HG03103 (cell line): Measurements from ENCODE around the gene BCL2L13.
"Not testable (repeated sequence)": the region's sequence is repeated elsewhere in the genome, so short reads cannot be mapped to it uniquely, and the experiment has no call there.

Source experiments
- ATAC-seq: cut with Tn5 transposase; IDR thresholded peaks from one replicate; pipeline ENCODE4 v1.9.1; 2021; ENCODE audit warnings: low read depth; ENCODE audit not compliant: unreplicated experiment

The BCL2L13 gene

GRCh38 chr22:17684245-17684644 lies 45.7 kb downstream of the BCL2L13 start:
- no peak for ATAC-seq

- no peak for ATAC-seq
These were observed 54.3 kb downstream of the BCL2L13 start for GRCh38 chr22:17692841-17693240.

GRCh38 chr22:17694193-17694592 lies 55.6 kb downstream of the BCL2L13 start:
- ATAC-seq, result no peak

- no peak for ATAC-seq
These were observed 56.2 kb downstream of the BCL2L13 start for GRCh38 chr22:17694752-17695151.

GRCh38 chr22:17695986-17696385 lies 57.4 kb downstream of the BCL2L13 start:
- ATAC-seq, result no peak

- not testable (repeated sequence) for ATAC-seq
These were observed 58.6 kb downstream of the BCL2L13 start for GRCh38 chr22:17697196-17697595.

GRCh38 chr22:17698276-17698675 lies 59.7 kb downstream of the BCL2L13 start:
- ATAC-seq, result not testable (repeated sequence)

- ATAC-seq, result no peak
These were observed 60.4 kb downstream of the BCL2L13 start for GRCh38 chr22:17698948-17699347.

- no peak for ATAC-seq
These were observed 61.3 kb downstream of the BCL2L13 start for GRCh38 chr22:17699696-17700340.

- no peak for ATAC-seq
These were observed 62.2 kb downstream of the BCL2L13 start for GRCh38 chr22:17700778-17701177.

- ATAC-seq, result no peak
These were observed 65.3 kb downstream of the BCL2L13 start for GRCh38 chr22:17703811-17704210.

- ATAC-seq, result no peak
These were observed 67.0 kb downstream of the BCL2L13 start for GRCh38 chr22:17705546-17705945.

- ATAC-seq, result peak; percentile 63
These were observed 67.7 kb downstream of the BCL2L13 start for GRCh38 chr22:17705951-17706900.

- no peak for ATAC-seq
These were observed 68.4 kb downstream of the BCL2L13 start for GRCh38 chr22:17706947-17707346.

- no peak for ATAC-seq
These were observed 69.0 kb downstream of the BCL2L13 start for GRCh38 chr22:17707526-17707925.

- no peak for ATAC-seq
These were observed 71.5 kb downstream of the BCL2L13 start for GRCh38 chr22:17710023-17710422.

- no peak for ATAC-seq
These were observed 73.9 kb downstream of the BCL2L13 start for GRCh38 chr22:17712441-17712840.

GRCh38 chr22:17716529-17716928 lies 78.0 kb downstream of the BCL2L13 start:
- no peak for ATAC-seq

- no peak for ATAC-seq
These were observed 79.2 kb downstream of the BCL2L13 start for GRCh38 chr22:17717708-17718107.

- ATAC-seq, result no peak
These were observed 81.4 kb downstream of the BCL2L13 start for GRCh38 chr22:17719911-17720310.

GRCh38 chr22:17724241-17724640 lies 85.7 kb downstream of the BCL2L13 start:
- no peak for ATAC-seq
